ENCODE data around the gene ZNF488.

DNA sequence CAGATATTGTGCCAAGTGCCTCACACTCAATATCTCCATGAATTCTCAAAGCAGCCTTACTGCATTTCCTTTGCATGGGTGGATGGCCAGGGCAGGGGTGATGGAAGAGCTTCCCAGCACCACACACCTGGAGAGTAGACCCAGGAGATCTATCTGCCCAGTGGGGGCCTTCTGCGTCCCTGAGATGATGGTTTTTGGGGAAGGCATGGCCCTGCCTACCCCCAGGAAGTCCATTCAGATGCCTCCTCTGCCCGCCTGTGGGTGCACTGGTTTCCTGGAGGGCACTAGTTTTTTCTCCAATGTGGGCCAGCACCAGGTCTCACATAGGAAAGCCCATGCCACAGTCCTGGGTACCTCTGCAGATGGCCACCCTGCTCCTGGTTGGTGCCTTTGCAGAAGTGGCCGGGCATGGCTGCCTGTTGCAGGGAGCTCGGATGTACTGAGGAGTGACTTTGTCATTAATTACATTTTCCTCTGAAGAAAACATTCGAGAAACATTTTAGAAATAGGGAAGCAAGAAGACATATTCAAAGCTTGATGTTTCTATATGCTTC, 28.2 kb upstream of the ZNF488 start:
- TF ChIP-seq POLR2A (IDR thresholded peaks at IDR 0.05; ENCODE audit: low read depth): no peak
- TF ChIP-seq, protein P1, sequence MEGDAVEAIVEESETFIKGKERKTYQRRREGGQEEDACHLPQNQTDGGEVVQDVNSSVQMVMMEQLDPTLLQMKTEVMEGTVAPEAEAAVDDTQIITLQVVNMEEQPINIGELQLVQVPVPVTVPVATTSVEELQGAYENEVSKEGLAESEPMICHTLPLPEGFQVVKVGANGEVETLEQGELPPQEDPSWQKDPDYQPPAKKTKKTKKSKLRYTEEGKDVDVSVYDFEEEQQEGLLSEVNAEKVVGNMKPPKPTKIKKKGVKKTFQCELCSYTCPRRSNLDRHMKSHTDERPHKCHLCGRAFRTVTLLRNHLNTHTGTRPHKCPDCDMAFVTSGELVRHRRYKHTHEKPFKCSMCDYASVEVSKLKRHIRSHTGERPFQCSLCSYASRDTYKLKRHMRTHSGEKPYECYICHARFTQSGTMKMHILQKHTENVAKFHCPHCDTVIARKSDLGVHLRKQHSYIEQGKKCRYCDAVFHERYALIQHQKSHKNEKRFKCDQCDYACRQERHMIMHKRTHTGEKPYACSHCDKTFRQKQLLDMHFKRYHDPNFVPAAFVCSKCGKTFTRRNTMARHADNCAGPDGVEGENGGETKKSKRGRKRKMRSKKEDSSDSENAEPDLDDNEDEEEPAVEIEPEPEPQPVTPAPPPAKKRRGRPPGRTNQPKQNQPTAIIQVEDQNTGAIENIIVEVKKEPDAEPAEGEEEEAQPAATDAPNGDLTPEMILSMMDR (IDR thresholded peaks at IDR 0.05): no peak

Data from esophagus muscularis mucosa (tissue), 3 donors.